Spleen (tissue), 7 donors: ENCODE results near the gene PI3.

ENCODE experiments used
- POLR2A ChIP-seq, 3 donors: fragments of 450-650 bp; IDR thresholded peaks; one replicate each; pipeline ENCODE4 v1.5.1; 2017; ENCODE audit warnings: antibody characterized with exemption in 3 of 3, mild to moderate bottlenecking in 1 of 3
- POLR2AphosphoS5 ChIP-seq, 3 donors: sonication (generic); formaldehyde crosslinking; IDR thresholded peaks; one replicate each; pipeline ENCODE4 v1.5.1; 2017; ENCODE audit warnings: antibody characterized with exemption in 3 of 3
- TF ChIP-seq, protein P1 (sequence below), 11 experiments: fragments of 200-600 bp in 7 of 11; fragments of 450-650 bp in 4 of 11; sonication (generic) in 4 of 11; IDR thresholded peaks in 8 of 11; conservative IDR thresholded peaks in 3 of 11; 1 replicate in 7 of 11; 2 replicates in 4 of 11; pipeline versions ENCODE4 v1.4.0 to v1.8.0; 2016 to 2021; ENCODE audit warnings: antibody characterized with exemption in 11 of 11, inconsistent platforms in 4 of 11, mild to moderate bottlenecking in 1 of 11
- donor health status: DM: no; HTN: no; CAD: no; lungs with moderate emphysema.
- donor health status: DM: no; HTN: no; CAD: no.
- donor health status: DM: no; HTN: no; CAD: no.

- no peak for TF ChIP-seq POLR2A (IDR thresholded peaks at IDR 0.05)
- TF ChIP-seq, protein P1, sequence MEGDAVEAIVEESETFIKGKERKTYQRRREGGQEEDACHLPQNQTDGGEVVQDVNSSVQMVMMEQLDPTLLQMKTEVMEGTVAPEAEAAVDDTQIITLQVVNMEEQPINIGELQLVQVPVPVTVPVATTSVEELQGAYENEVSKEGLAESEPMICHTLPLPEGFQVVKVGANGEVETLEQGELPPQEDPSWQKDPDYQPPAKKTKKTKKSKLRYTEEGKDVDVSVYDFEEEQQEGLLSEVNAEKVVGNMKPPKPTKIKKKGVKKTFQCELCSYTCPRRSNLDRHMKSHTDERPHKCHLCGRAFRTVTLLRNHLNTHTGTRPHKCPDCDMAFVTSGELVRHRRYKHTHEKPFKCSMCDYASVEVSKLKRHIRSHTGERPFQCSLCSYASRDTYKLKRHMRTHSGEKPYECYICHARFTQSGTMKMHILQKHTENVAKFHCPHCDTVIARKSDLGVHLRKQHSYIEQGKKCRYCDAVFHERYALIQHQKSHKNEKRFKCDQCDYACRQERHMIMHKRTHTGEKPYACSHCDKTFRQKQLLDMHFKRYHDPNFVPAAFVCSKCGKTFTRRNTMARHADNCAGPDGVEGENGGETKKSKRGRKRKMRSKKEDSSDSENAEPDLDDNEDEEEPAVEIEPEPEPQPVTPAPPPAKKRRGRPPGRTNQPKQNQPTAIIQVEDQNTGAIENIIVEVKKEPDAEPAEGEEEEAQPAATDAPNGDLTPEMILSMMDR (IDR thresholded peaks at IDR 0.05 in 8 of 11, conservative IDR thresholded peaks at IDR 0.05 in 3 of 11) = no peak
- no peak for TF ChIP-seq POLR2AphosphoS5 (IDR thresholded peaks at IDR 0.05)
Measured at GRCh38 chr20:45152405-45152804, 22.3 kb upstream of the PI3 start.
